GM06990 (cell line): ENCODE data around the gene EP300.
"Not testable (repeated sequence)": the region's sequence is repeated elsewhere in the genome, so short reads cannot be mapped to it uniquely, and the experiment has no call there.

ENCODE experiments used
- DNase-seq: peaks from one replicate; pipeline ENCODE4 v3.0.0-alpha.2; 2011; ENCODE audit not compliant: insufficient read length; ENCODE audit errors: extremely low read depth
- H3K27me3 ChIP-seq: replicated peaks from 2 replicates; pipeline ENCODE4 v1.6.0; 2011; ENCODE audit warnings: low read length; ENCODE audit not compliant: control insufficient read depth, insufficient read depth
- H3K36me3 ChIP-seq: 2 replicates; pipeline ENCODE4 v1.5.1; 2011; ENCODE audit warnings: low read length; ENCODE audit not compliant: control insufficient read depth, insufficient read depth
- H3K4me3 ChIP-seq: replicated peaks from 2 replicates; pipeline ENCODE4 v1.5.1; 2011; ENCODE audit warnings: low read depth, mild to moderate bottlenecking, control low read depth, low read length
- CTCF ChIP-seq: IDR thresholded peaks from 2 replicates; pipeline ENCODE4 v1.5.1; 2011; ENCODE audit warnings: low read length, control low read depth, mild to moderate bottlenecking, inconsistent platforms; ENCODE audit not compliant: insufficient read depth, poor library complexity, severe bottlenecking

The EP300 gene

GRCh38 chr22:41177040-41177621 lies 84.7 kb downstream of the EP300 start:
- no peak for TF ChIP-seq CTCF
- no peak for DNase-seq
- Histone ChIP-seq H3K36me3 (peaks cover 38% of the 10 kb centered on the region), H3K27me3 (no peaks in the 10 kb centered on the region), H3K4me3 (no peak overlapping the region)

GRCh38 chr22:41177622-41178424 lies 85.4 kb downstream of the EP300 start:
- Histone ChIP-seq H3K4me3 (no peak overlapping the region), H3K27me3 (no peaks in the 10 kb centered on the region), H3K36me3 (peaks cover 38% of the 10 kb centered on the region)
- no peak for DNase-seq
- no peak for TF ChIP-seq CTCF

GRCh38 chr22:41178425-41178975 lies 86.1 kb downstream of the EP300 start:
- Histone ChIP-seq H3K27me3 (no peaks in the 10 kb centered on the region), H3K4me3 (no peak overlapping the region), H3K36me3 (peaks cover 36% of the 10 kb centered on the region)
- no peak for TF ChIP-seq CTCF
- no peak for DNase-seq

GRCh38 chr22:41180362-41180761 lies 88.0 kb downstream of the EP300 start:
- not testable (repeated sequence) for DNase-seq, H3K27me3 ChIP-seq, H3K4me3 ChIP-seq
- peaks cover 33% of the 10 kb centered on the region for H3K36me3 ChIP-seq

GRCh38 chr22:41180926-41181325 lies 88.5 kb downstream of the EP300 start:
- DNase-seq = no peak
- peaks cover 29% of the 10 kb centered on the region for H3K36me3 ChIP-seq
- no peak overlapping the region for H3K4me3 ChIP-seq
- no peak for TF ChIP-seq CTCF
- H3K27me3 ChIP-seq = no peaks in the 10 kb centered on the region
